LNCaP clone FGC (cell line): ENCODE measurements around the gene ZNF70.
"Not testable (repeated sequence)": the region's sequence is repeated elsewhere in the genome, so short reads cannot be mapped to it uniquely, and the experiment has no call there.

Experiments
- DNase-seq: peaks from one replicate; pipeline ENCODE4 v3.0.0-alpha.2; 2011; ENCODE audit warnings: low read depth
- H3K4me3 ChIP-seq: 2 replicates; pipeline ENCODE4 v1.5.1; 2011; ENCODE audit warnings: mild to moderate bottlenecking, low read depth, low read length, control low read depth
- TF ChIP-seq, protein P1 (sequence below): IDR thresholded peaks from 2 replicates; pipeline ENCODE4 v1.5.1; 2012; ENCODE audit warnings: mild to moderate bottlenecking; ENCODE audit not compliant: control insufficient read depth, insufficient read depth; ENCODE audit errors: extremely low read depth

Gene ZNF70

DNA sequence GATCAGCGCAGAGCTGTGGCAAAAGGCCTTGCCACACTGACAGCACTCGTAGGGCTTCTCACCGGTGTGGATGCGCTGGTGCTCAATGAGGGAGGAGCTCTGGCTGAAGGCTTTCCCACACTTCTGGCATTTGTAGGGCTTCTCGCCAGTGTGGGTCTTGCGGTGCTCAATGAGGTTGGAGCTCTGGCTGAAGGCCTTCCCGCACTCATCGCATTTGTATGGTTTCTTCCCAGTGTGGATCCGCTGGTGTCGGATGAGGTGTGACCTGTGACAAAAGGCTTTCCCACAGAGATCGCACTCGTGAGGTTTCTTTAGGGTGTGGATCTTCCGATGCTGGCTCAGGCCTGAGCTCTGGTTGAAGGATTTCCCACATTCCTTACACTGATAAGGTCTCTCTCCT is 6.9 kb downstream of the ZNF70 start:
- no peak for DNase-seq
- H3K4me3 ChIP-seq: no peak overlapping the region
- TF ChIP-seq, protein P1, sequence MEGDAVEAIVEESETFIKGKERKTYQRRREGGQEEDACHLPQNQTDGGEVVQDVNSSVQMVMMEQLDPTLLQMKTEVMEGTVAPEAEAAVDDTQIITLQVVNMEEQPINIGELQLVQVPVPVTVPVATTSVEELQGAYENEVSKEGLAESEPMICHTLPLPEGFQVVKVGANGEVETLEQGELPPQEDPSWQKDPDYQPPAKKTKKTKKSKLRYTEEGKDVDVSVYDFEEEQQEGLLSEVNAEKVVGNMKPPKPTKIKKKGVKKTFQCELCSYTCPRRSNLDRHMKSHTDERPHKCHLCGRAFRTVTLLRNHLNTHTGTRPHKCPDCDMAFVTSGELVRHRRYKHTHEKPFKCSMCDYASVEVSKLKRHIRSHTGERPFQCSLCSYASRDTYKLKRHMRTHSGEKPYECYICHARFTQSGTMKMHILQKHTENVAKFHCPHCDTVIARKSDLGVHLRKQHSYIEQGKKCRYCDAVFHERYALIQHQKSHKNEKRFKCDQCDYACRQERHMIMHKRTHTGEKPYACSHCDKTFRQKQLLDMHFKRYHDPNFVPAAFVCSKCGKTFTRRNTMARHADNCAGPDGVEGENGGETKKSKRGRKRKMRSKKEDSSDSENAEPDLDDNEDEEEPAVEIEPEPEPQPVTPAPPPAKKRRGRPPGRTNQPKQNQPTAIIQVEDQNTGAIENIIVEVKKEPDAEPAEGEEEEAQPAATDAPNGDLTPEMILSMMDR: no peak

GRCh38 chr22:23743303-23743705 is 7.6 kb downstream of the ZNF70 start:
- TF ChIP-seq, protein P1: no peak
- no peak for DNase-seq
- H3K4me3 ChIP-seq: no peak overlapping the region

DNA sequence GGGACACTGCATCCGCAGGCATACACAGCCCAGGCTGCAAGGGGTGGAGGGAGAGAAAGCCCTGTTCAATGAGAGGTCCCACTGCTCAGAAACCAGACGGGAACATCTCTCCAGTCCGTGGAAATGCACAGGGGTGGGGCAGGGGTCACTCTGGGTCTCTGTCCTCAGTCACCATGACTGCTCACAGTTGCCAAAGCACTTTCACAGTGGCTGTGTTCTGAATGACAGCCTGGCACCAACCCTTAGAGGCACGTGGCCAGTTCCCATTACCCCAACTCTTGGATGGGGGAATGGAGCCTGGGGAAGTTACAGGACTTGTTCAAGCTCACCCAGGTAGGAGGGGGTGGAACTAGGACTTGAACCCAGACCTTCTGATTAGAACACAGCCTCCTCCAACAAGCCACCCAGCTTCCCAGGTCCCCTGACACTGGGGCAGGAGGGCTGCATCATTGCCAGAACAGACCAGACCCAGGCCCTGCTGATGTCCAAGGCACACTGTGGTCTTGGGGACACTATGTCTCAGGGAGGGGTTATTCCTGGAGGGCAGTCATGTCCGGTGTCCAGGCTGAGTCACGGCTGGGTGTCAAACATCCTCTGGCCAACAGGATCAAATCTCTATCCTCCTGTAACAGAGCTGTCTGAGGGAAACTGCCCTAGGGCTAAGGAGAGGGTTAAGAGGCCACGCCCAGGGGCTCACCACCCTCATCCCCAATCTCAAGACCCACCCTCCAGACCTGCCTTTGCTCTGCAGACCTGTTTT is 8.2 kb downstream of the ZNF70 start:
- TF ChIP-seq, protein P1: no peak
- no peak for DNase-seq
- no peak overlapping the region for H3K4me3 ChIP-seq

DNA sequence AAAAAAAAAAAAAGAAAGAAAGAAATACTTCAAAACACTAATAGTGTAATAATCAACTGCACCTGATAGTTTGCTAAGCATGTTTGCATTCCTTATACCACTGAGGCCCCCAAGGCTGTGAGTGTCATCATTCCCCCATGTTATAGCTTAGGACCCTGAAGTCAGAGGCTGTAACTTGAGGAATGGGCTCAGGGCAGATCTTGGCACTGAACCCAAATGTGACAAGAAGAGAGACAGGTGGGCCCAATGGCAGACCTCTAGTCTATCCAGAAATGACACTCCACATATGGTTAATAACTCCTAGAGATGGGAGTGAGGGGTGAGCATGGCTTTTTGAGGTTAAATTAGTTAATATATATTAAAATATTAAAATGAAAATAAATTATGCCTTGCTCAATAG is 13.2 kb downstream of the ZNF70 start:
- H3K4me3 ChIP-seq: no peak overlapping the region
- DNase-seq: no peak
- TF ChIP-seq, protein P1: no peak

DNA sequence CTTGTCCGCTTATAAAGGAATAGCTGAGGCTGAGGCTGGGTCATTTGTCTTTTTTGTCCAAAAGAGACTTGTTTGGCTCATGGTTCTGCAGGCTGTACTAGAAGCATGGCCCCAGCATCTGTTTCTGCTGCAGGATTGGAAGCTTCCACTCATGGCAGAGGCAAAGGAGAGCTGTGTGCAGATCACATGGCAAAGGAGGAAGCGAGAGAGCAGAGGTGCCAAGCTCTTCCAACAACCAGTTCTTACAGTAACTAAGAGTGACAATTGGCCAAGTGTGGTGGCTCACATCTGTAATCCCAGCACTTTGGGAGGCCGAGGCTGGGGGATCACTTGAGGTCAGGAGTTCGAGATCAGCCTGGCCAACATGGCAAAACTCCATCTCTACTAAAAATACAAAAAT is 22.8 kb downstream of the ZNF70 start:
- DNase-seq, H3K4me3 ChIP-seq: not testable (repeated sequence)

- TF ChIP-seq, protein P1: no peak
- no peak for DNase-seq
- no peak overlapping the region for H3K4me3 ChIP-seq
Measured at GRCh38 chr22:23722724-23723123, 28.2 kb downstream of the ZNF70 start.

GRCh38 chr22:23722160-23722559 is 28.8 kb downstream of the ZNF70 start:
- DNase-seq: no peak
- TF ChIP-seq, protein P1: no peak

DNA sequence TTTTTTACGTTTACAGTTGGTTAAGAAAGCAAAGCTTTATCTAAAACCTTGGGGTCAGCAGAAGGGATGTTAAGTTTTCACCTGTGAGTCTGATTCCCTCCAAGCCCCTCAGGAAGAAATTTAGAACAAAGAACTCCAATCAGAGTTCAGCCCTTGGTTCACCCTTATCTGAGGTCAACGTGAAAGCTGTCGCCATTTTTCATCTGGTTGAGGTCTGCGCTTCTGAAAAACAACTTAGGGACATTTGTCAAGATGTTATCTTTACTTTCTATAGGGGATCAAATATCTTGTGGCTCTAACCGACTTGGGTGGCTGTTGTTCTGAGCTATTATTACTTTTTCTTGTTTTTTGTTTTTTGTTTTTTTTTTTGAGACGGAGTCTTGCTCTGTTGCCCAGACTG is 30.1 kb downstream of the ZNF70 start:
- no peak overlapping the region for H3K4me3 ChIP-seq
- TF ChIP-seq, protein P1: no peak
- DNase-seq: no peak

More at GRCh38 chr22:23722160-23722559, 28.8 kb downstream of the ZNF70 start:
- no peak overlapping the region for H3K4me3 ChIP-seq
